WI38 (cell line): Measurements from ENCODE around the gene CHD8.
A peak's percentile ranks its signal among the peaks of the same experiment; 100 is the strongest.

Source experiments
- H3K4me3 ChIP-seq: 2 replicates; pipeline ENCODE4 v1.5.1; 2011; ENCODE audit warnings: low read depth, mild to moderate bottlenecking, control low read depth, low read length
- TF ChIP-seq, protein P1 (sequence below): IDR thresholded peaks from 2 replicates; pipeline ENCODE4 v1.5.1; 2012; ENCODE audit warnings: low read depth, mild to moderate bottlenecking, control low read depth, low read length

CHD8 gene, protein sequence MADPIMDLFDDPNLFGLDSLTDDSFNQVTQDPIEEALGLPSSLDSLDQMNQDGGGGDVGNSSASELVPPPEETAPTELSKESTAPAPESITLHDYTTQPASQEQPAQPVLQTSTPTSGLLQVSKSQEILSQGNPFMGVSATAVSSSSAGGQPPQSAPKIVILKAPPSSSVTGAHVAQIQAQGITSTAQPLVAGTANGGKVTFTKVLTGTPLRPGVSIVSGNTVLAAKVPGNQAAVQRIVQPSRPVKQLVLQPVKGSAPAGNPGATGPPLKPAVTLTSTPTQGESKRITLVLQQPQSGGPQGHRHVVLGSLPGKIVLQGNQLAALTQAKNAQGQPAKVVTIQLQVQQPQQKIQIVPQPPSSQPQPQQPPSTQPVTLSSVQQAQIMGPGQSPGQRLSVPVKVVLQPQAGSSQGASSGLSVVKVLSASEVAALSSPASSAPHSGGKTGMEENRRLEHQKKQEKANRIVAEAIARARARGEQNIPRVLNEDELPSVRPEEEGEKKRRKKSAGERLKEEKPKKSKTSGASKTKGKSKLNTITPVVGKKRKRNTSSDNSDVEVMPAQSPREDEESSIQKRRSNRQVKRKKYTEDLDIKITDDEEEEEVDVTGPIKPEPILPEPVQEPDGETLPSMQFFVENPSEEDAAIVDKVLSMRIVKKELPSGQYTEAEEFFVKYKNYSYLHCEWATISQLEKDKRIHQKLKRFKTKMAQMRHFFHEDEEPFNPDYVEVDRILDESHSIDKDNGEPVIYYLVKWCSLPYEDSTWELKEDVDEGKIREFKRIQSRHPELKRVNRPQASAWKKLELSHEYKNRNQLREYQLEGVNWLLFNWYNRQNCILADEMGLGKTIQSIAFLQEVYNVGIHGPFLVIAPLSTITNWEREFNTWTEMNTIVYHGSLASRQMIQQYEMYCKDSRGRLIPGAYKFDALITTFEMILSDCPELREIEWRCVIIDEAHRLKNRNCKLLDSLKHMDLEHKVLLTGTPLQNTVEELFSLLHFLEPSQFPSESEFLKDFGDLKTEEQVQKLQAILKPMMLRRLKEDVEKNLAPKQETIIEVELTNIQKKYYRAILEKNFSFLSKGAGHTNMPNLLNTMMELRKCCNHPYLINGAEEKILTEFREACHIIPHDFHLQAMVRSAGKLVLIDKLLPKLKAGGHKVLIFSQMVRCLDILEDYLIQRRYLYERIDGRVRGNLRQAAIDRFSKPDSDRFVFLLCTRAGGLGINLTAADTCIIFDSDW (N-terminal part only)

GRCh38 chr14:21455912-21456667 is at the start of gene CHD8:
Gene CHD8, minus strand, starts transcription at chr14:21456123. Its CDS starts 24,480 bp downstream, at chr14:21431643.
- H3K4me3 ChIP-seq: peak within 1 kb of the TSS; percentile 96
- TF ChIP-seq, protein P1, sequence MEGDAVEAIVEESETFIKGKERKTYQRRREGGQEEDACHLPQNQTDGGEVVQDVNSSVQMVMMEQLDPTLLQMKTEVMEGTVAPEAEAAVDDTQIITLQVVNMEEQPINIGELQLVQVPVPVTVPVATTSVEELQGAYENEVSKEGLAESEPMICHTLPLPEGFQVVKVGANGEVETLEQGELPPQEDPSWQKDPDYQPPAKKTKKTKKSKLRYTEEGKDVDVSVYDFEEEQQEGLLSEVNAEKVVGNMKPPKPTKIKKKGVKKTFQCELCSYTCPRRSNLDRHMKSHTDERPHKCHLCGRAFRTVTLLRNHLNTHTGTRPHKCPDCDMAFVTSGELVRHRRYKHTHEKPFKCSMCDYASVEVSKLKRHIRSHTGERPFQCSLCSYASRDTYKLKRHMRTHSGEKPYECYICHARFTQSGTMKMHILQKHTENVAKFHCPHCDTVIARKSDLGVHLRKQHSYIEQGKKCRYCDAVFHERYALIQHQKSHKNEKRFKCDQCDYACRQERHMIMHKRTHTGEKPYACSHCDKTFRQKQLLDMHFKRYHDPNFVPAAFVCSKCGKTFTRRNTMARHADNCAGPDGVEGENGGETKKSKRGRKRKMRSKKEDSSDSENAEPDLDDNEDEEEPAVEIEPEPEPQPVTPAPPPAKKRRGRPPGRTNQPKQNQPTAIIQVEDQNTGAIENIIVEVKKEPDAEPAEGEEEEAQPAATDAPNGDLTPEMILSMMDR: peak; percentile 27

DNA sequence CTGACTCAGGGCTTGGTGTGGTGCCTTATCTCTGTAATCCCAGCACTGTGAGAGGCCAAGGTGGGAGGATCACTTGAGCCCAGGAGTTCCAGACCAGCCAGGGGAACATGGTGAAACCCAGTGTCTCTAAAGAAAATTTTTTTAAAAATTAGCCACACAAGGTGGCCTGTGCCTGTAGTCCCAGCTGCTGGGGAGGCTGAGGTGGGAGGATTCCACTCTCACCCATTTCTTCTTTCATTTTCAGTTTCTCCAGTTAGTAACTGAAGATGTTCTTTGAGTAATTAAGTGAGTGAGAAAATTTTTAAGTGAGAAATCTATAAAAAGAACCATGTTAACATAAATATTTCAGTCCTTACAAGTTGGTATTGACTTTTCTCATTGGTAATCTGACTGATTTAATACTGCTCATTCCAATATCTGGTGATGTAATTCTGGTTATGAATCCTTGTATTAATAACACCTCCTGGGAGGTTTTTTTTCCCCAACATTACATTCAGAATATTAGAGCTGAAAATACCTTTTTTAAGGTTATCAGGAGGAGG is 49.2 kb upstream of the CHD8 start:
- TF ChIP-seq, protein P1: no peak
- H3K4me3 ChIP-seq: no peak overlapping the region

GRCh38 chr14:21503376-21503775 is 47.5 kb upstream of the CHD8 start:
- TF ChIP-seq, protein P1: no peak

GRCh38 chr14:21501568-21501967 is 45.6 kb upstream of the CHD8 start:
- TF ChIP-seq, protein P1: no peak
- H3K4me3 ChIP-seq: no peak overlapping the region

More at GRCh38 chr14:21503376-21503775, 47.5 kb upstream of the CHD8 start:
- H3K4me3 ChIP-seq: no peak overlapping the region

- TF ChIP-seq, protein P1: peak; percentile 24; the same call in 1 of the 2 replicates
- no peak overlapping the region for H3K4me3 ChIP-seq
These were observed 42.9 kb upstream of the CHD8 start for GRCh38 chr14:21498540-21499526.
